Smooth muscle cell (in vitro differentiated cells): ENCODE results near the gene SYT1. TPM values are rescaled to one million over a fixed set of nuclear protein-coding genes. Genes with fewer than 3 reads are reported as not detected.
A peak's percentile ranks its signal among the peaks of the same experiment; 100 is the strongest.

Source experiments
- DNase-seq: peaks from one replicate; lab custom pipeline; 2025; ENCODE audit not compliant: unreplicated experiment; lab: John Stamatoyannopoulos, UW
- H2AFZ ChIP-seq: fragments of 200-600 bp; sonication (generic); 2 replicates; pipeline ENCODE4 v1.6.0; 2016; ENCODE audit warnings: antibody characterized with exemption, low read depth, mild to moderate bottlenecking
- H3F3A ChIP-seq: fragments of 200-600 bp; sonication (generic); 2 replicates; pipeline ENCODE4 v1.6.0; 2017; ENCODE audit warnings: antibody characterized with exemption, low read depth
- H3K27ac ChIP-seq: fragments of 200-600 bp; sonication (generic); 2 replicates; pipeline ENCODE4 v1.5.1; 2016; ENCODE audit warnings: low read depth, mild to moderate bottlenecking
- H3K27me3 ChIP-seq: fragments of 200-600 bp; sonication (generic); 2 replicates; pipeline ENCODE4 v1.6.1; 2016; ENCODE audit warnings: low read depth, mild to moderate bottlenecking
- H3K36me3 ChIP-seq: fragments of 200-600 bp; sonication (generic); 2 replicates; pipeline ENCODE4 v1.5.1; 2016; ENCODE audit warnings: low read depth
- H3K4me1 ChIP-seq: fragments of 200-600 bp; sonication (generic); 2 replicates; pipeline ENCODE4 v1.5.1; 2016; ENCODE audit warnings: low read depth
- H3K4me2 ChIP-seq: fragments of 200-600 bp; sonication (generic); 2 replicates; pipeline ENCODE4 v1.6.0; 2016; ENCODE audit warnings: mild to moderate bottlenecking
- H3K4me3 ChIP-seq: fragments of 200-600 bp; sonication (generic); 2 replicates; pipeline ENCODE4 v1.5.1; 2016; ENCODE audit warnings: mild to moderate bottlenecking
- H3K79me2 ChIP-seq: fragments of 200-600 bp; sonication (generic); 2 replicates; pipeline ENCODE4 v1.6.0; 2016; ENCODE audit warnings: low read depth, mild to moderate bottlenecking
- H3K9ac ChIP-seq: fragments of 200-600 bp; sonication (generic); 2 replicates; pipeline ENCODE4 v1.6.0; 2016; ENCODE audit warnings: low read depth
- H3K9me3 ChIP-seq: fragments of 200-600 bp; sonication (generic); replicated peaks from 2 replicates; pipeline ENCODE4 v1.5.1; 2016; ENCODE audit warnings: low read depth
- H4K20me1 ChIP-seq: fragments of 200-600 bp; sonication (generic); 2 replicates; pipeline ENCODE4 v1.6.0; 2016; ENCODE audit warnings: low read depth
- CTCF ChIP-seq: fragments of 200-600 bp; sonication (generic); IDR thresholded peaks from 2 replicates; pipeline ENCODE4 v1.5.1; 2017; ENCODE audit warnings: borderline replicate concordance, mild to moderate bottlenecking, antibody characterized with exemption; ENCODE audit not compliant: insufficient read depth, poor library complexity, severe bottlenecking
- WGBS: methylation state at CpG from one replicate; pipeline ENCODE4 v1.1.7; 2016; ENCODE audit warnings: low lambda C conversion rate; 5-methylcytosine and 5-hydroxymethylcytosine counted together
- polyA plus RNA-seq: library from polyadenylated mRNA; unstranded; fragments of >200 nt; fragmentation: Nextera tagmentation; extraction: Ambion mirVana; gene quantifications from 2 replicates; pipeline ENCODE4 v1.2.1, GENCODE V29; 2016
- total RNA-seq: library from RNA; depleted of rRNA; stranded (reverse); fragments of >200 nt; gene quantifications from 2 replicates; pipeline ENCODE4 v1.2.3, GENCODE V29; 2014

The SYT1 gene
- total and polyA plus RNA-seq, 2 experiments from 2014 or later: 5.2 to 10.2 TPM

DNA sequence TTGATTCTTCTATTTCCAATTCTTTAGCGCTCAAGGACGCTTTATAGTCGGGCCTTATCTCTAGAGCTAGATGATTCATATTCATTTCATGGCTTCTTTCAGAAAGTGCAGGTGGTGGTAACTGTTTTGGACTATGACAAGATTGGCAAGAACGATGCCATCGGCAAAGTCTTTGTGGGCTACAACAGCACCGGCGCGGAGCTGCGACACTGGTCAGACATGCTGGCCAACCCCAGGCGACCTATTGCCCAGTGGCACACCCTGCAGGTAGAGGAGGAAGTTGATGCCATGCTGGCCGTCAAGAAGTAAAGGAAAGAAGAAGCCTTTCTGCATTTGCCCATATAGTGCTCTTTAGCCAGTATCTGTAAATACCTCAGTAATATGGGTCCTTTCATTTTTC lies 584.2 kb downstream of the SYT1 start:
- no peaks in the 10 kb centered on the region for H3K79me2 ChIP-seq
- no peak for TF ChIP-seq CTCF
- no peaks in the 10 kb centered on the region for H3K9me3 ChIP-seq
- no peaks in the 10 kb centered on the region for H3K36me3 ChIP-seq
- no peak overlapping the region for H3K27ac ChIP-seq
- DNase-seq: no peak
- no peak overlapping the region for H2AFZ ChIP-seq
- peaks cover 14% of the 10 kb centered on the region for H3F3A ChIP-seq
- H3K9ac ChIP-seq: no peak overlapping the region
- H3K4me1 ChIP-seq: peaks cover 5% of the 10 kb centered on the region
- H3K4me2 ChIP-seq: no peak overlapping the region
- 98% methylated on average over 11 of the region's 11 CpGs for WGBS
- no peak overlapping the region for H3K4me3 ChIP-seq
- no peaks in the 10 kb centered on the region for H3K27me3 ChIP-seq
- no peaks in the 10 kb centered on the region for H4K20me1 ChIP-seq

DNA sequence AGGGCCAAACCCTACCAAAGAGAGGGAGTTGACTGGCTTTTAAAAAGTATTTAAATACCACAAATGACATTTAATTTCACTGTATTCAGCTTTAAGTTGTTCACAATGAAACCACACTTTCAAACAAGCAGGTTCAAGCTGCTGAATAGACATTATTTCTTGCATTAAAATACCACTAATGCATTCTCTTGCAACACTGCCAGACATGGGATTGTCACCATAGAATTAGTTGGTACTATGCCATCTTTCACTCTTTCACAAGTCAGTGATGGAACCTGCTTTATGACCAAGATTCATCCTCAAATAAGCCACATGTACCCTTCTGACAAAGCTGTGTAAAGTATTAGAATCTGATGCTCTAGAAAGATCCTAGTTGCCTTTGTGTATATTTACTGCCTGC lies 586.8 kb downstream of the SYT1 start:
- no peak for TF ChIP-seq CTCF
- no peaks in the 10 kb centered on the region for H3K9me3 ChIP-seq
- H3K36me3 ChIP-seq: no peaks in the 10 kb centered on the region
- no peaks in the 10 kb centered on the region for H3K27me3 ChIP-seq
- H4K20me1 ChIP-seq: no peaks in the 10 kb centered on the region
- H3K79me2 ChIP-seq: no peaks in the 10 kb centered on the region
- H3K4me2 ChIP-seq: peak overlapping the region; percentile 10
- H3K4me1 ChIP-seq: peaks cover 6% of the 10 kb centered on the region
- peaks cover 14% of the 10 kb centered on the region for H3F3A ChIP-seq
- H3K9ac ChIP-seq: no peak overlapping the region
- H3K4me3 ChIP-seq: no peak overlapping the region
- no peak for DNase-seq
- no peak overlapping the region for H2AFZ ChIP-seq
- peak overlapping the region; percentile 67 for H3K27ac ChIP-seq

DNA sequence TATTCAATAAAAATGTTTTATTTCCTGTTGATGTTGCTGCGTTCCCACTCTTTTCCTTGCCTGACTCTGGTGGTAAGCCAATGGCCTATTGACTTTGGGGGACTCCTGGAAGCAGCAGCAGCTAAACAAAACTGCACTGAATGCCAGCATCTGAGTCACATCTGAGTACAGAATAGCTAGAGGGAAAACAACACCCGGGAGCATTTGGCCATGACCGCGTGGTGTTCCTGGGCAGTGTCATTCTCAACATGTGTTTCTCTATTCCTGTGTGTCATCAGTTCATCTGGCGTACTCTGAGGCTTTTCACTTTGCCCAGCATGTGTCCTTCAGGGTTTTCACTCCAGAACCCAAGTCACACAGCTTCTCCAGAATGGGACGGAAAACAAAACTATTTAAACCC lies 587.4 kb downstream of the SYT1 start:
- TF ChIP-seq CTCF: no peak
- Histone ChIP-seq H3F3A (peaks cover 14% of the 10 kb centered on the region), H3K36me3 (no peaks in the 10 kb centered on the region), H3K4me1 (peaks cover 6% of the 10 kb centered on the region), H3K9ac (no peak overlapping the region), H4K20me1 (no peaks in the 10 kb centered on the region), H3K4me3 (no peak overlapping the region), H3K4me2 (peak overlapping the region; percentile 37), H3K79me2 (no peaks in the 10 kb centered on the region), H2AFZ (no peak overlapping the region), H3K27me3 (no peaks in the 10 kb centered on the region), H3K9me3 (no peaks in the 10 kb centered on the region), H3K27ac (peak overlapping the region; percentile 67)
- no peak for DNase-seq
- WGBS: 16% methylated on average over 6 of the region's 6 CpGs

DNA sequence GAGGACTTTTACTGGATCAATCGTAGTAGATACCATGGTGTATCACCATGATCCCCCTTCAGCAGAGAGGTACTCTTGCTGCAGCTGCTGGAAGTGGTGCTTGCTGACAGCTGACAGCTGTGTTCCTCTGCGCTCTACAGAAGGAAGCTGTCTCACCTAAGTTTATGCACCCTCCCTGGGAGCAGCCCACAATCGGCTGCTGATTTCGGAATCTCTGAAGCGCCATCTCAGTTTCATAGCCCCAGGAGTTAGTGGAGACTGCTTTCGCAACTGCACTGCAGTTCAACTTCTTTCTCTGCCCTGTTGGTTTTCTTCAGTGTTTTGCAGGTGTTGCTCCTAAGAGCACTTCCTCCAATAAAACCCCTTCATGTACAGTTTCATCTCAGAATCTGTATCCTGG lies 588.3 kb downstream of the SYT1 start:
- TF ChIP-seq CTCF: no peak
- DNase-seq: no peak
- no peak overlapping the region for H2AFZ ChIP-seq
- no peaks in the 10 kb centered on the region for H3K27me3 ChIP-seq
- no peak overlapping the region for H3K4me2 ChIP-seq
- H3K4me1 ChIP-seq: peaks cover 6% of the 10 kb centered on the region
- H3F3A ChIP-seq: peaks cover 14% of the 10 kb centered on the region
- peak overlapping the region; percentile 67 for H3K27ac ChIP-seq
- no peaks in the 10 kb centered on the region for H3K36me3 ChIP-seq
- 84% methylated on average over 6 of the region's 6 CpGs for WGBS
- no peaks in the 10 kb centered on the region for H3K9me3 ChIP-seq
- H3K4me3 ChIP-seq: no peak overlapping the region
- H3K9ac ChIP-seq: no peak overlapping the region
- no peaks in the 10 kb centered on the region for H3K79me2 ChIP-seq
- no peaks in the 10 kb centered on the region for H4K20me1 ChIP-seq
